GM18873 (cell line): ENCODE measurements around the gene CCDC12.

Experiments used
- ATAC-seq: cut with Tn5 transposase; IDR thresholded peaks from one replicate; pipeline ENCODE4 v1.9.1; 2021; ENCODE audit warnings: mild to moderate bottlenecking, moderate library complexity, moderate number of reproducible peaks; ENCODE audit not compliant: unreplicated experiment, low FRiP score

Gene CCDC12

DNA sequence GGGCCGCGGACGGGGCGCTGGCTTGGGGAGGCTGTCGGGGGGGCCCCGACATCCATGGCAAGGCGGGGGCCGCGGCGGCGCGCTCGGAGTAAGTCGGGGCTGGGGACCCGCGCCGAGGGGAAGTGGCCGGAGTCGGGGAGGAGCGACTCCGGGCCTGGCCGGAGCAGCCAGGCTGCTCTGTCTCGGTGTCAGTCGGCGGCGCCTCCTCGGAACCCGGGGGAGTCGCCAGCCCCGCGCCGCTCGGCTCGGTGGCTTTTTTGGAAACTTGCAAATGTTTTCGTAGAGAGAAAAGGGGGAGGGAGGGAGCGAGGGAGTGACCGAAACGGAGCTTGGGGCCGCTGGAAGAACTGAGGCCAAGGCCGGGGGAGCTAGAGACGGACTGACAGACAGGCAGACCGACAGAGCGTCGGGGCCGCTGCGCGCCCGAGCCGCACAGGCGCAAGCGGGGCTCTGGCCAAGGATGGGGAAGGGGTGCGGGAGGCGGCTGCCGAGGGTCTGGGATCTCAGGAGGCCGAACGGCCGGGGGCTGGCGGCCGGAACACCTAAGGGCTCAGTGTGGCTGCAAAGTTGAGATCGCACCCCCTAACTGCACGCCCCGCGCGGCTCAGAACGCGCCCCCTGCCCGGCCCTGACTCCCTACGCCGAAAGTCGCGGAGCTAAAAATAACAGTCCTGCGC lies 94.0 kb downstream of the CCDC12 start:
- no peak for ATAC-seq

DNA sequence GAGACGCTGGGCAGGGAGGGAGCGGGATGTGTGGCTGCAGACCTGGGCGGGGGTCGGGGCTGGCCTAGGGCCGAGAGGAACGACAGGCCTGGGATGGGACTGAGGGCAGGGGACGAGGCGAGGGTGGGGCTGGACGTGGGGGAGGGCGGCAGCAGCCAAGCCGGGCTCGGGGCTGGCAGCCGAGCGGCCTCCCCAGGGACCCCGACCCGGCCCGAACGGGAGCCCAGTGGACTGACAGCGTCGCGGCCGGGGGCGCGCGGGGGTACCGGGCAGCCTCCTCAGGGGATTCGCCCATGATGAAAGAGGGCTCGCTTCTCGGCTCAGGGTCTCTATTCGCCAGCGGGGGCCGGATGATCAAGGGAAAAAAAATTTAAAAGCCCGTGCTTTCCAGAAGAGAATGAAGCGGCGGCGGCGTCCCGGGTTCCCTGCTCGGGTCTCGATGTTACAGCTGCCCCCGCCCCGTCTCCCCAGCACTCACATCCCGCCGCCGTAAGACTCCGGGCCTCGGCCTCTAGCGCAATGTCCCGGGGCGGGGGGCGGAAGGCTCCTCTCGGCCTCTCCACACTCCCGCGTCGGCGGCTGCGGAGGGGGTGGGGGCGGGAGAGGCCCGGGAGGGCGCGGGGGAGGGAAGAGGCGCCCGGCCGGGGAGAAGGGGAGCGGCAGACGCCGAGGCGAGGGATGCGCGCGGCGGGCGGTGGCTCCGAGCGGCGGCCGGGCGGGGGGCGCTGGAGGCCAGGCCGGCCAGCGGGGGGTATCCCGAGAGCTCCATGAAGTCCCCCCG lies 94.8 kb downstream of the CCDC12 start:
- ATAC-seq: no peak

DNA sequence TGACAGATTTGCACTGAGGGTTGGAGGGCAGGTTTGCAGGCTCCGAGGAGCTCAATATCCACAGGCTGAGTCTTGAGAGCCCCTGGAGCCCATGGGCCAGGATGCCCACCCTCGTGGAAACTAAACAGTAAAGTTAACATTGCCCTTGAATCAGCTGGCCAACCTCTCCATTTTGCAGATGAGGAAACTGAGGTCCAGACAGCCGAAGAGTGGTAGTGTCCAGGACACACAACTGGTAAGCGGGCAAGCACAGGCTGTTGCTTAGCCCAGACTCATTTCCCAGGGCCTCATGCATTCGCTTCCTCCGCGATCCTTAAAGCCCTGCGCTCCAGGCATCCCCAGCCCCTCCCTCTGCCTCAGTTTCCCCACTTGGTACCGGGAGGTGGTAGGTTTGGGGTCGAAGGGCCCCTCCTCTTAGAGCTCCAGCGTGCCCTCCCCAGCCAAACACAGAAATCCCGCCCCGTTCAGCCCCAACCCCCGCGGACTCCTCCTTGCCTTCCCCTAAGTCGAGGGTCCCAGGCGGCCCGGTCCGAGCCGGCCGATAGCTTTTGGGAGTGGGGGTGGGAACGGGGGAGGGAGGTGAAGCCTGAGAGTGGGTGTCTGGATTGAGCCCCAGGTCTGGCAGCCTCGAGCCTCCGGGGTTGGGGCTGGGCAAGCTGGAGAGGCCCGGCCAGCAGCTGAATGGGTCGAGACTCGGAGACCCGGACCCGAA lies 95.5 kb downstream of the CCDC12 start:
- no peak for ATAC-seq

DNA sequence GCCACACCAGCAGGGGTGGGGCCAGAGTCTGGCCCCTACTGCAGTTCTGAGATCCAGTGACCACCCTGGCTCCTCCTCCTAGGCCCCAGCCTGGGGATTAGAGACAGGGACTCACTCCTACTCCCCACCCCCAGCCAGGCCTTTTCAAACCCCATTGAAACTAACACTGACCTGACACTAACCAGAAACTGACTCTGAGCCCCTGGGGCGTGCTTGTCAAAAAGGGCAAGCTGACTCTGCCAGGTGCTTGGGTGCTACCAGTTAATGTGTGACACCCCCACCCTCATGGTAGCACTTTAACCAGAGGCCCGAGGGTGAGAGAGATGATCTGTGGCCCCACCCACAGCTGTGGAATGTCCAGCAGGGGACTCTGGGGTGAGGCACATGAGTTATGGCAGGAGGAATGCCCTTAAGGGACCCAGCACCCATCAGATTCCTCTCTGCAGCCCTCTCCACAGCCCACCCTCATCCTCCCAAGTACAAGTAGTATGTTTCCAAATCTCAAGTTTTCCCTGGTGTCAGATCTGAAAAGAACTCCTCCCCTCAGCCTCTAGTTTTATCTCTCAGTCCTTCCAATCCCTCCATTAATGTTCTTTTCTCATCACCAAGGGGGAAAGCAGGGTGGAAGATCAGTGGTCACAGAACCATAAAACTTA lies 97.6 kb downstream of the CCDC12 start:
- ATAC-seq: no peak

DNA sequence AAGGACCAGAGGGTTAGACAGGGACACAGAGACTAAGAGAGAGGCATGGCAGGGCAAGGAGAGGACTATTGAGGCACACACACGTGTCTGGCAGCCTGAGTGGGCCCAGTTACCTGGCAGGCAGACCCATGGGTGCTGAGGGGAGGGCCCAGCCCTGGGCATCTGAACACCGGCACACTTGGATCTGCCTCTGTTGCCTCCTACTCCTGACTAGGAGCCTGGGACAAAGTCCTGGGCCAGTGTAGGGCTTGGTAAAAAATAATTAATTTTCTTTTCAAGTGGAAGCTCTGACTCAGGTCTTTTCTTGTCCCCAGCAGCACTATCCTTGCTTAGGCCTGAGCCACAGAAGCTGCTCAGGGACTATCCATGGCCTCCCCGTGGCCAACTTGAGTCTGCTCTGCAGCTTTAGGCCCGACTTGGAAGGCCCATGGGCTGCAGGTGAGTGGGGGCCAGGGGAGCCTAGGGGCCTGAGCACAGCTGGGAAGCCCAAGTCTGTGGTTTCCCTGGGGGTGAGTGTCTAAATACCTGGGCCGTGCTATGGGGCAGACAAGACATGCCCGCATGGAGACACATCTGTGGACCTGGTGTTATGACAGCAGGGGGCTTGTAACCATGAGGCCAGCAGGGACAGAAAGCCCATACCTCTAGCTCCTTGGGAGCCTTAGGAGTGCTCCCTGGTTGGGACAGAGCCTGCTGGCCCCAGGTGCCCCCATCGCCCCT lies 99.0 kb downstream of the CCDC12 start, which contains the start of gene PTH1R:
TSS of gene PTH1R (plus strand) at position 316 of the 720 bp plus-strand sequence. CDS start 5,839 bp downstream, outside the sequence.
- ATAC-seq: no peak

DNA sequence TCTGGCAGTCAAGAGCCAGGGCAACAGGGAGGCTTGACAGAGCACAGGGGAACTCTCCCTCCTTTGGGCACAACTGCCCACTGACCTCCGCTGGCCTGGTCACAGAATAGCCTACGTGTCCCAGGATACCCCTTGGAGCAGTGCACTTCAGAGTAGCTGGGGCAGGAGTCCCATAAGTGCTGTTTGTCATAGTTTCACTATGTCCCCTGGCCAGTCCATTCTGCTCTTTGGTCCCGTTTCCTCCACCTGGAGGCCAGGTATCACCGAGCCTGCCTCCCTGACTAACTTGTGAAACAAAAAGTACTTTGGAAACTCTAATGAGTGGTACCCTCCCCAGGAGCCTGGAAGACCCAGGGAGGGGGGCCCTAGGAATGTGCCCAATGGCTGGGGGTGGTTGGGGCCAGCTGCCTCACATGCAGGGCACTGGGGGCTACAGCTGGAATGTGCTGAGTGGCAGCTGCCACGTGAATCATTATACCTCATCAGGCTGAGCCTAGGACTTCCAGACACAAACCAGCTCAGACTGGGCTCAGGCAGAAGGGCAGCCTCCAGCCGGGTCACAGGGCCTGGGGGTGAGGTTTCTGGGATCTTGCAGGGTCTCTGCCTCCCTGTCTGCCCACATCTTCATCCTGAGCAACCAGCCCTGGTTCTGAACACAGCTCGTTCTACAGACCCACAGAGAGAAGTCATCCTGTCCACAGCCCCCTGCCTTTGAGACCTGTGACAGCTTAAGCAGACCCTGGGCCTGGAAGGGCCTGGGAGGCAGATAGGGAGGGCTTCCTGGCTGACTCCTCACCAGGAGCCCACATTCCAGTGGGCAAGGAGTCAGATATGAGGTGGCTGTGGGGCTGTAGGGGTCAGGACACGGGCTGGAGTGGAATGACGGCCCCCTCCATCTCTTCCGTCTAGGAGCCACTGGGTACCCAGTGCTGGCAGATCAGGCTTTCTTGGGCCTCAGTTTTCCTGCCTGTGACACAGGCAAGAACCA lies 99.9 kb downstream of the CCDC12 start:
- no peak for ATAC-seq

DNA sequence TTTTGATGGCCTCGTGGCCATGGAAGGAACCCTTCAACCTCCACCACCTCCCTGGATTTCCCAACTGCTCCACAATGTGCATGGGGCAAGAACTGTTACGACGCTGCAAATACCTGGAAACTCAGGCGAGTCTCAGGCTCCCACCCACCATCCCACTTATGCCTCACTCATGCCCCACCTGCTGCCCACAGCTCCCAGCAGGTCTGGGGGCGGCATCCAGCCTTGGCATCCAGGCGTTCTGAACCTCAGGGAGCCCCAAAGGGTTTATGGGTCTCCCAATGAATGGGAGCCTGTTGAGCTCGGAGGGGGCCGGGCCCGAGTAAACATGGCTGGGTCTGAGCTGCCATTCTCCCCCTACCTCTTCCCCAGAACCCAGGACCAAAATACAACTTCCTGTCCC lies 101.0 kb downstream of the CCDC12 start:
- no peak for ATAC-seq

DNA sequence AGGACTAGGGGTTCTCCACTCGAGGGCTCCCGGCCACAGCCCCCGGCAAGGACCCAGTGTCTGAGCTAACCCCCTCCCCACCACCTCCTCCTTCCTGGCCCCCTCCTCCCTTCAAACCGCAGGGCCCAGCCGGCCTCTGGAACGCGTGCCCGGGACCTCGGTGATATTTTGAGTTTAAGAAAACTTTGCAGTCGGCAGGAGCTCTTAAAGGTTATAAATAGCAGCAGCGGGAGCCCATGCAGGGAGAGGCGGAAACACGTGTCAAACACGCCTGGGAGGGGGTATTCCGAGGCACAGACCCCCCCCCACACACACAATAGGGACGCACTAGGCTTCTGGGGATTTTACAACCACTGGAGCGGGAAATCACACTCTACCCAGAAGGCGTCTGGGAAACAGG lies 102.1 kb downstream of the CCDC12 start:
- ATAC-seq: no peak

DNA sequence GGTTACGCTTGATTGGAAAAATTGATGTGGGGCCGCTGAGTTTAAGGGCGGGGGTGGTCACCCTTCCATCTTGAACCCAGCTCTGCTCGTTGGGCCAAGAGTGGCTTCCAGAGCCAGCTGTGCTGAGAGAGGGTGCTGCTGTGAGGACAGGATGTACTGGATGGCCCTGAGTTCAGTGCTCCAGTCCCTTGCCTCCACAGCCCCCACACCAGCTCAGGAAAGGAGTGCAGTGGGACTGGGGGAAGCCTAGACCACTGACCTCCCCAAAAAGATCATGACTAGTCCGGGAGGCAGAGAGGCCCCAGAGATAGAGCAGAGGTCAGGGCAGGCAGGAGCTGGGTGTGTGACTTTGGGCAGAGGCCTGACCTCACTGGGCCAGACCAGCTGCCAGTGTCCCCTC lies 103.0 kb downstream of the CCDC12 start:
- ATAC-seq: no peak
